Activated T-cell treated with anti-CD3 and anti-CD28 coated beads, Interleukin-2, amount 50 U/mL, for 72 hours (primary cell): ENCODE measurements around the gene ZNFX1. TPM values are rescaled to one million over a fixed set of nuclear protein-coding genes. Genes with fewer than 3 reads are reported as not detected.
"Not testable (repeated sequence)": the region's sequence is repeated elsewhere in the genome, so short reads cannot be mapped to it uniquely, and the experiment has no call there.

ENCODE experiments used
- ATAC-seq, 2 donors: fragments of 150-1000 bp; cut with Tn5 transposase; replicated peaks in 1 of 2; 2 replicates each; pipeline ENCODE4 v1.10.0; 2021; ENCODE audit warnings: moderate library complexity in 2 of 2, mild to moderate bottlenecking in 1 of 2
- DNase-seq, 2 donors: peaks; one replicate each; pipeline ENCODE4 v3.0.0; 2021 to 2022; ENCODE audit warnings: mixed read lengths in 1 of 2
- H3K27ac Mint-ChIP-seq: one replicate; pipeline ENCODE4 v1.8.0; 2022; ENCODE audit warnings: mild to moderate bottlenecking, moderate library complexity, mixed read lengths
- H3K27me3 Mint-ChIP-seq: one replicate; pipeline ENCODE4 v1.8.0; 2022; ENCODE audit warnings: low read depth, mixed read lengths
- H3K36me3 Mint-ChIP-seq, 2 donors: one replicate each; pipeline ENCODE4 v1.8.0; 2022; ENCODE audit warnings: mixed read lengths in 2 of 2, mild to moderate bottlenecking in 1 of 2; ENCODE audit not compliant: insufficient read depth in 2 of 2
- H3K4me1 Mint-ChIP-seq: one replicate; pipeline ENCODE4 v1.8.0; 2022; ENCODE audit warnings: low read depth, mixed read lengths
- H3K4me3 Mint-ChIP-seq, 2 donors: one replicate each; pipeline ENCODE4 v1.8.0; 2022; ENCODE audit warnings: mild to moderate bottlenecking in 2 of 2, mixed read lengths in 2 of 2, moderate library complexity in 2 of 2
- H3K9me3 Mint-ChIP-seq, 2 donors: one replicate each; pipeline ENCODE4 v1.8.0; 2022; ENCODE audit warnings: mixed read lengths in 2 of 2
- total RNA-seq, 2 donors: library from RNA; stranded (reverse); gene quantifications; one replicate each; pipeline ENCODE4 v1.2.3, GENCODE V29; 2022

The ZNFX1 gene
- total RNA-seq, 2 donors from 2014 or later, result 37.8 to 48.8 TPM

DNA sequence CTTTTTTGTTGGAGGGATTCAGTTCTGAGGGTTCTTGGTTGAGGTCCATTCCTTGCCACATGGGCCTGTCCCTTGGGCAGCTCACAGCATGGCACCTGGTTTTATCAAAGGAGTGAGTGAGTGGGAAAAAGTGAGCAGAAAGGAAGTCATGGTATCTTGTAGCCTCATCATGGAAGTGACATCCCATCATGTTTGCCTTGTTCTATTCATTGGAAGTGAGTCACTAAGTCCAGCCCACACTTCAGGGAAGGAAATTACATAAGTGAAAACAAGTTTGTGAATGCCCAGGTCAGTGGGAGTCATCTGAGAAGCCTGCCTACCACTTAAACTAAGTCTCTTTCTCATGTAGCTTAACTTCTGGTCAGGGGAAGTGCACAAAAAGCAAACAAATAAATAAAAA lies 32.8 kb upstream of the ZNFX1 start:
- ATAC-seq, result peak; percentile 51 to 76
- Mint-ChIP-seq H3K27ac (peak overlapping the region; percentile 38), H3K4me3 (peak overlapping the region; percentile 11 to 21), H3K36me3 (peaks cover 9 to 13% of the 10 kb centered on the region in 2 donors), H3K4me1 (peaks cover 33% of the 10 kb centered on the region), H3K27me3 (peaks cover 1% of the 10 kb centered on the region), H3K9me3 (peaks cover 7 to 9% of the 10 kb centered on the region in 2 donors)
- DNase-seq, result no peak

DNA sequence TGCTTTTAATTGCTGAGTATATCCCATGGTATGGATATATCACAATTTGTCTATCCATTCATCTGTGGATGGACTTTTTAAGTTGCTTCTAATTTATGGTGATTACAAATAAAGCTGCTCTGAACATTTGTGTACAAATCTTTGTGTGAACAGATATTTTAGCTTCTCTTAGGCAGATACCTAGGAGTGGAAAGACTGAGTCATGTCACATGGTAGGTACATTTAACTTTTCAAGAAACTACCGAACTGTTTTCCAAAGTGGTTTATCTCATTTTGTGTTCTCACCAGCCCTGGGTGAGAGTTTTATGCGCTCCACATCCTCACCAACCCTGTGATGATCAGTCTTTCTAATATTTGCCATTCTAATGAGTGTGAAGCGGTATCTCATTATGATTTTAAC lies 31.0 kb upstream of the ZNFX1 start:
- peaks cover 33% of the 10 kb centered on the region for H3K4me1 Mint-ChIP-seq
- no peak overlapping the region for H3K4me3 Mint-ChIP-seq
- H3K27ac Mint-ChIP-seq, result no peak overlapping the region
- ATAC-seq (no peak), DNase-seq (no peak)
- peaks cover 9 to 13% of the 10 kb centered on the region in 2 donors for H3K36me3 Mint-ChIP-seq
- no peaks in the 10 kb centered on the region for H3K27me3 Mint-ChIP-seq
- peaks cover 7 to 9% of the 10 kb centered on the region in 2 donors for H3K9me3 Mint-ChIP-seq

DNA sequence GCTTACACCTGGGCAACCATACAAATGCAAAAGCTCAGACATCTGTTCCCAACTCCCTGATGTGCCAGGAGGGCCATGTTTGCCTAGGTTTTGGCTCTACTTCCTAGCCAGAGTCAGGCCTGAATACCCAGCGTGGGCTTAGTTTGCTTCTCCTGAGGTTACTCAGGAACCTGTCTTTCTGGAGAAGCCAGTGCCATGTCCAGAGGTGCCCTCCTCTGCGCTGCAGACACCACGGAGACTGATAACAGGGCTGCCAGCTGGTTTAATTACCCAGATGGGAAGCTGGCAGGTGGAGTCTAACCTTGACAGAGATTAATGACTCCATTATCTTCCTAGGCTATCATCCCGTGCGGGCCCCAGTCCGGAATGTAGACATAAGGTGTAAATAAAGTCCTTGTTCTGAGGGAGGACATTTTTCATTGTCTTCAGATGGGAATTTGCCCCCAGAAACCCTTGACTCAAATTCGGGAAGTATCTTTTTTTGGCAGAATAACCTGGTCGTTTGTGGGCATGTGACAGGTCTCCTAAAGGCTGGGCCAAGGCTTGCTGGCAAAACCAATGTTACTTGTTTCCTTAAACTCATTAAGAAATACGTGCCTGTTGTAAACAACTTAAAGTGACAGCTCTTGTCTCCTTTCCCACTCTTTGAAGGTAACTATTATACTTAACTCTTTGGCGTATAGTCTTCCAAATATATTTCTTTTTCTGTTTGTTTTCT lies 29.2 kb upstream of the ZNFX1 start:
- Mint-ChIP-seq H3K27ac (no peak overlapping the region), H3K27me3 (no peaks in the 10 kb centered on the region), H3K36me3 (peaks cover 9 to 13% of the 10 kb centered on the region in 2 donors), H3K9me3 (peaks cover 7 to 9% of the 10 kb centered on the region in 2 donors), H3K4me1 (peaks cover 33% of the 10 kb centered on the region), H3K4me3 (no peak overlapping the region)
- DNase-seq (no peak), ATAC-seq (no peak)

DNA sequence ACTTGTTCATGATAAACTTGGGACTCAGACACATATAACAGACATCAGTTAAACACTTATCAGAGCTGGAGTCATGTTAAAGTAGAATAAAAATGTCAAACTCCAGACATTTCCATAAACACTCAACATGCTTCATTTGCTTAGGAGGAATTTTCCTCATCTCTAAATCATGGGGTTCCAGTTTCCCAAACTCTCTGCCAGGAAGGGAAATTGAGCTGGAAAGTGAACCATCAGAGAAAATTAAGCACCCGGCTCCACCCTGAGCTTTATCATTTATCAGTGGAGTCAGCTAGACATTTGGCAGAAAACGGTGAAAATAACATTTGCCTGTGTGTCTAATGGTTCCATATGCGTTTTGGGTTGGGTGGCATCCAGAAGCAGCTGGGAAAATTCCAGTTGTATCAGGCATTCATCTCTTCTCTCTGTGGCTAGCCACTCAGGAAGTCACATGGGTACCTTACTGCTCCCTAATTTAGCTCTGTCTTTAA lies 25.3 kb upstream of the ZNFX1 start:
- no peak overlapping the region for H3K27ac Mint-ChIP-seq
- no peaks in the 10 kb centered on the region for H3K36me3 Mint-ChIP-seq
- H3K27me3 Mint-ChIP-seq, result no peaks in the 10 kb centered on the region
- ATAC-seq, result no peak
- H3K4me3 Mint-ChIP-seq, result no peak overlapping the region
- H3K9me3 Mint-ChIP-seq, result no peaks in the 10 kb centered on the region
- DNase-seq, result no peak
- peaks cover under 1% of the 10 kb centered on the region for H3K4me1 Mint-ChIP-seq

DNA sequence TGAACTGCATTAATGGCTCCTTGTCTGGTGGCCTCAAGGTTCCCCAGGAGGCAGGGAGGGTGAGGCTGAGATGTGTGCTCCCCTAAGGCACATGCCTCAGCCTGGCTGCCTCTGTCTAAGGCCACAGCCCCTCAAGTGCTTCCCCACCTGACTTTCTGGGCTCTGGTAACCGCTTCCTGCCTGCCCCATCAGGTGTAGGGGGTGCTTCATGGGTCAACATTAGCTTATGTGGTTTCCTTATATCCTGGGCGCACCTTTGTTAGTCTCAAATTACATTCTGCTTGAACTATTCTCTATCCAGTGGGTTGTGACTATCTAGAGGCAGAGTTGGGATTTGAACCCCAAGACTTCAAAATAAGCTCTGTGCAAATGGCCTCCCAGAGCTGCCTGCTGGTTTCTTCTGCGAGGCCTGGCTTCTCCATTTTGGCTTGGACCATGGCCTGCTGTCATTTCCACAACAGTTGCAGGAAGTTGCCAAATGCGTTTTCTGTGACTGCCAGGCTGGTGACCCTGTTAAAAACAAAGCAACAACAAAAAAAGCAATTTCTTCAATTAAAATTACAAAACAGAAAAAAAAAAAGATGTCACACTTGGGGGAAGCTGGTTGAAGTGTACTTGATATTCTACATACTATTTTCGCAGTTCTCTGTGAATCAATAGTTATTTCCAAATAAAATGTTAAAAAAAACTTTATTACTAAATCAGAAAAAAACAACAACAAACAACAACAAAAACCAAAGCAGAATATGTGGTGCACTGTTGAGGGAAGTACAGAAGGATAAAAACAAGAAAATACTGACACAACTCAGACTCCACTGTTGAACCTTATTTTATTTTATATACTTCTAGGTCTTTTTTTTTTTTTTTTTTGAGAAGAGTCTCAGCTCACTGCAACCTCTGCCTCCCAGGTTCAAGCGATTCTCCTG lies 20.0 kb upstream of the ZNFX1 start:
- peak overlapping the region; percentile 67 for H3K27ac Mint-ChIP-seq
- no peaks in the 10 kb centered on the region for H3K9me3 Mint-ChIP-seq
- H3K27me3 Mint-ChIP-seq, result no peaks in the 10 kb centered on the region
- peak; percentile 29 to 31 for ATAC-seq
- peaks cover 8% of the 10 kb centered on the region for H3K4me1 Mint-ChIP-seq
- H3K4me3 Mint-ChIP-seq, result no peak overlapping the region
- no peak for DNase-seq
- peaks cover 3 to 6% of the 10 kb centered on the region in 2 donors for H3K36me3 Mint-ChIP-seq

DNA sequence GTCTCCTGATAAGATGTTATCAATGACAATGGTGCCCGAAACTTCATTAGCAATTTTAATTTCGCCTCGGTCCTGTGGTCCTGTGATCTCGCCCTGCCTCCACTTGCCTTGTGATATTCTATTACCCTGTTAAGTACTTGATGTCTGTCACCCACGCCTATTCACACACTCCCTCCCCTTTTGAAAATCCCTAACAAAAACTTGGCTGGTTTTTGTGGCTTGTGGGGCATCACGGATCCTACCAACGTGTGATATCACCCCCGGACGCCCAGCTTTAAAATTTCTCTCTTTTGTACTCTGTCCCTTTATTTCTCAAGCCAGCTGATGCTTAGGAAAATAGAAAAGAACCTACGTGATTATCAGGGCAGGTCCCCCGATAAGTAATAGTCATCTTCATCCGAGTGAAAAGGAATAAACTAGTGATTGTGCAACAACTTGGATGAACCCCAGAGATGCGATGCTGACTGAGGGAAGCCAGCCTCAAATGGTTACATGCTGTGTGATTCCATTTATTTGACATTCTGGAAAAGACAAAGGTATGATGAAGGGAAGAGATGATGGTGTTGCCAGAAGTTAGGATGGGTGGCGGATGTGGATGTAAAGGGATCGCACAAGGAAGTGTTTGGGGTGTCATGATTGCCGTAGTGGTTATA lies 16.3 kb upstream of the ZNFX1 start:
- ATAC-seq, H3K27ac Mint-ChIP-seq, H3K27me3 Mint-ChIP-seq, H3K4me3 Mint-ChIP-seq, H3K9me3 Mint-ChIP-seq, DNase-seq: not testable (repeated sequence)
- peaks cover 16% of the 10 kb centered on the region for H3K4me1 Mint-ChIP-seq
- H3K36me3 Mint-ChIP-seq, result peaks cover 14 to 24% of the 10 kb centered on the region in 2 donors

DNA sequence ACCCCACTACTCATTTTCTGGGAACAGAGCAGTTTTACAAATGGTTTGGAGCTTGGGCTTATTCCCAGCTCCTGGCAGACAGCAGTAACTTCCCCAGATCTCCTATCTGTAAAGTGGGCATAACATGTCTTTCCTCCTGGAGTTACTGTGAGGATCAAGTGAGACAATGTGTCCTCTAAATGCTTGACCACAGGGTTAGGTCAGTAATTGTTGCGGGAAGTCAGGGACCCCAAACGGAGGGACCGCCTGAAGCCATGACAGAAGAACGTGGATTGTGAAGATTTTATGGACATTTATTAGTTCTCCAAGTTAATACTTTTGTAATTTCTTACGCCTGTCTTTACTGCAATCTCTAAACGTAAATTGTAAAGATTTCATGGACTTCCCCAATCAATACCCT lies 15.3 kb upstream of the ZNFX1 start:
- Mint-ChIP-seq H3K9me3 (no peaks in the 10 kb centered on the region), H3K4me3 (no peak overlapping the region), H3K27ac (no peak overlapping the region), H3K27me3 (no peaks in the 10 kb centered on the region), H3K4me1 (peaks cover 16% of the 10 kb centered on the region), H3K36me3 (peaks cover 14 to 30% of the 10 kb centered on the region in 2 donors)
- DNase-seq (no peak), ATAC-seq (no peak)

DNA sequence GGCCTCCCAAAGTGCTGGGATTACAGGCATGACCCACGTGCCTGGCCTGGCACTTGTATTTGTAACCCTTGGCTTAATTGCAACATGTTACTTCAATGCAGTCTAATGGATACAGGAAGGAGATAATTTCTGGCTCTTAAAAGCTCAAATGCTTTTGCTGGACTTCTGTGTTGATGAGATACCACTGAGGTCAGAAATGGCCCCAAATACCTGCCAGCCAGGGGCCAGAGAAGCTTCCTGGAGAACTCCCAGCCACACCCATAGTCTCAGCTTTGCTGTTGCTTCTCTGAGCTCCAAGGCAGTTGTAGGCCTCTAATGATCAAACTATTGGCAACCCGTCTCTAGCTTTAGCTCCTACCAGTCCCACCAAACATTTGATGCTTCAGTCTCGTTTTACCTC lies 14.2 kb upstream of the ZNFX1 start:
- Mint-ChIP-seq H3K4me1 (peaks cover 15% of the 10 kb centered on the region), H3K9me3 (peaks cover 0 to 3% of the 10 kb centered on the region in 2 donors), H3K27me3 (no peaks in the 10 kb centered on the region), H3K27ac (peak overlapping the region; percentile 66), H3K4me3 (no peak overlapping the region), H3K36me3 (peaks cover 24 to 40% of the 10 kb centered on the region in 2 donors)
- ATAC-seq (no peak), DNase-seq (no peak)

DNA sequence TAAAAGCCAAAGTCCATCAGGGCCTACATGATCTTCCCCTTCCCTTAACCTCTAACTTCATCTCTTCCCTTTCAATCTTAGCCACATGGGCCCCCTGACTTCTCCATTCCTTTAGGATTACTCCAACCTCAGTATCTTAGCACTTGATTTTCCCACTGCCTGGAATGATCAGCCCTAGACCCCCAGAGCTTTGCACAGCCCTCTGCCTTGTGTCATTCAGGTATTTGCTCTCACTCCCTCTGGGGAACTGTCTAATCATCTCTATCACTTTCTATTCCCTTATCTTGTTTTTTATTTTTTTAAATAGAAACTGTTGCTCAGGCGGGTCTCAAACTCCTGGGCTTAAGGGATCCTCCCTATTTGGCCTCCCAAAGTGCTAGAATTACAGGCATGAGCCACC lies 13.3 kb upstream of the ZNFX1 start:
- Mint-ChIP-seq H3K27ac (peak overlapping the region; percentile 25), H3K9me3 (peaks cover 0 to 10% of the 10 kb centered on the region in 2 donors), H3K4me3 (no peak overlapping the region), H3K4me1 (peaks cover 21% of the 10 kb centered on the region), H3K27me3 (no peaks in the 10 kb centered on the region), H3K36me3 (peaks cover 32 to 48% of the 10 kb centered on the region in 2 donors)
- DNase-seq (no peak), ATAC-seq (peak in 1 of 2 donors; percentile 8)

DNA sequence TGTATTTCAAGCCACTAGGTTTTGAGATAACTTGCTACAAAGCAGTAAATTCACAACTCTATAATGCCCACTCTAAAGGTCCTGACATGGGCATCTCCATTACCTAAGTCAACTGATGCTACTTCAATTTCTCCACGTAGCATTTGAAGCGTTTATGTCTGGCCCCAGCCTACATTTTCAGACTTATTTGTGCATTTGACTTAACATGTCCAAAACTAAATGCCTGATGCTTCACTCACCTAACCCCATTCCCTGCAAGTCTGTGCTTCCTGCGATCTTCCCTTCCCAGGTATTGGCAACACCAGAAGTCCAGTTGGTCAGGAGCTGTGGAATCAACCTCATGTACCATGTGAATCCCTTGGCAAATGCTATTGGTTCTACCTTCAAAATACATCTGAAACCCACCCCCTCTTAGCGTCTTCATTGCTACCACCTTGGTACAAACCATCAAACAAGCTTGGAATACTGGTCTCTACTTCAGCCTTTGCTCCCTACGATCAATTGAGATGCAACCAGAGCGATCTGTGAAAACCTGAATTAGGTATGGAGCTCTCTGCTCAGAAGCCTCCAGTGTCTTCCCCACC lies 12.8 kb upstream of the ZNFX1 start:
- peak overlapping the region; percentile 25 for H3K27ac Mint-ChIP-seq
- ATAC-seq, result peak in 1 of 2 donors; percentile 6
- DNase-seq, result no peak
- H3K27me3 Mint-ChIP-seq, result no peaks in the 10 kb centered on the region
- H3K4me1 Mint-ChIP-seq, result peaks cover 26% of the 10 kb centered on the region
- H3K4me3 Mint-ChIP-seq, result no peak overlapping the region
- H3K9me3 Mint-ChIP-seq, result peaks cover 0 to 10% of the 10 kb centered on the region in 2 donors
- peaks cover 36 to 53% of the 10 kb centered on the region in 2 donors for H3K36me3 Mint-ChIP-seq

DNA sequence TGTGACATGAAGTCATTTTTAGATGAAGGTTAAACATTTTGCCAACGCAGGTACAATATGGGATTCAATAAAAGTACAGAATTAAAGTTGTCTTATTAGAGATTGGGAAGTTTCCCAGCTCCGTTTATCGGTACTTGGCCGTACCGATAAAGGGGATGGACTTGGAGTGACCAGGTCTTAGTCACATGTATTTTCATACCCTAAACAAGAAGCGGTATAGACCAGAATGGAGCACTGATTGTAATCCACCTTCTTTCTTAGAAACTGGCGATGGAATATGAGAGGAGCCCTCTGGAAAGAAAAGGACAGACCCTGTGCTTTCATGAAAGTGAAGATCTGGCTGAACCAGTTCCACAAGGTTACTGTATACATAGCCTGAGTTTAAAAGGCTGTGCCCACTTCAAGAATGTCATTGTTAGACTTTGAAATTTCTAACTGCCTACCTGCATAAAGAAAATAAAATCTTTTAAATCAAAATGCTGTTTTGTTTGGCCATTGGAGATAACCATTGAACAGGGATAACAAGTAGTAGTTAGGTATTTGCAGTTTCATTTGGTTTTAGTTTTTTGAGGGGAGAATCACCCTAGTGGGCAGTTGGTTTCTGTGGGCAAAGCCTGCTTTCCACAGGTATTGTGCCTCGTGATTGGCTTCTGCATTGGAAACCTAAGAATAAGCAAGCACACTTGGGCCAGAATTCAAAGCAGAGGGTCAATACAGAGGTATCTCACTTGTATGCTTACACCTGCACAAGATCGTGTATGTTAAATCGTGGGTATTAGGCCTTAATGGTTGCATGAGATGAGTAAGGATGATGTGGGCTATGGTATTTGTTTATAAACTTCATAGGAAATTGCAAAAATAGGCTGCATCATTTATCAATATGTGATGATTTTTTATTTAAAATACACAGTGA lies 11.2 kb upstream of the ZNFX1 start:
- no peak for ATAC-seq
- DNase-seq, result no peak
- no peak overlapping the region for H3K27ac Mint-ChIP-seq
- H3K36me3 Mint-ChIP-seq, result peaks cover 42 to 62% of the 10 kb centered on the region in 2 donors
- peaks cover 43% of the 10 kb centered on the region for H3K4me1 Mint-ChIP-seq
- no peak overlapping the region for H3K4me3 Mint-ChIP-seq
- H3K27me3 Mint-ChIP-seq, result no peaks in the 10 kb centered on the region
- peaks cover 0 to 15% of the 10 kb centered on the region in 2 donors for H3K9me3 Mint-ChIP-seq
